Peyer's patch (tissue), 4 donors: Measurements from ENCODE around the gene MXD3. TPM values are rescaled to one million over a fixed set of nuclear protein-coding genes. Genes with fewer than 3 reads are reported as not detected.
A peak's percentile ranks its signal among the peaks of the same experiment; 100 is the strongest.

ENCODE experiments used
- DNase-seq, 3 donors: peaks; one replicate each; pipeline ENCODE4 v3.0.0-alpha.2; 2017 to 2019
- H3K27ac ChIP-seq, 4 donors: fragments of 200-600 bp; sonication (generic); one replicate each; pipeline ENCODE4 v1.5.1; 2016 to 2019
- H3K27me3 ChIP-seq, 2 donors: fragments of 200-600 bp; sonication (generic); one replicate each; pipeline ENCODE4 v1.5.1; 2019
- H3K36me3 ChIP-seq, 3 donors: fragments of 200-600 bp; sonication (generic); one replicate each; pipeline ENCODE4 v1.5.1; 2016 to 2019
- H3K4me1 ChIP-seq, 4 donors: fragments of 200-600 bp; sonication (generic); one replicate each; pipeline ENCODE4 v1.5.1; 2016 to 2019
- H3K4me3 ChIP-seq, 4 donors: fragments of 200-600 bp; sonication (generic); 1 replicate in 3 of 4; 2 replicates in 1 of 4; pipeline ENCODE4 v1.5.1; 2016 to 2019; ENCODE audit warnings: mild to moderate bottlenecking in 1 of 4
- H3K9me3 ChIP-seq, 4 donors: fragments of 200-600 bp; sonication (generic); one replicate each; pipeline ENCODE4 v1.5.1; 2016 to 2019; ENCODE audit warnings: mild to moderate bottlenecking in 1 of 4
- POLR2A ChIP-seq, 2 donors: fragments of 450-650 bp; IDR thresholded peaks; one replicate each; pipeline ENCODE4 v1.5.1; 2017; ENCODE audit warnings: antibody characterized with exemption in 2 of 2, mild to moderate bottlenecking in 2 of 2, moderate library complexity in 2 of 2
- total RNA-seq, 4 donors: library from RNA; depleted of rRNA; stranded (reverse); fragments of >200 nt; gene quantifications; one replicate each; pipeline ENCODE4 v1.1.0, GENCODE V29; 2016
- TF ChIP-seq, protein P1 (sequence below), 6 experiments: fragments of 450-650 bp in 4 of 6; fragments of 200-600 bp in 2 of 6; sonication (generic) in 1 of 6; IDR thresholded peaks; one replicate each; pipeline ENCODE4 v1.5.1; 2017 to 2019; ENCODE audit warnings: antibody characterized with exemption in 6 of 6, mild to moderate bottlenecking in 3 of 6, moderate library complexity in 1 of 6

MXD3 gene
- total RNA-seq, 4 donors from 2014 or later: 6.8 to 25.8 (median 18.5) TPM

DNA sequence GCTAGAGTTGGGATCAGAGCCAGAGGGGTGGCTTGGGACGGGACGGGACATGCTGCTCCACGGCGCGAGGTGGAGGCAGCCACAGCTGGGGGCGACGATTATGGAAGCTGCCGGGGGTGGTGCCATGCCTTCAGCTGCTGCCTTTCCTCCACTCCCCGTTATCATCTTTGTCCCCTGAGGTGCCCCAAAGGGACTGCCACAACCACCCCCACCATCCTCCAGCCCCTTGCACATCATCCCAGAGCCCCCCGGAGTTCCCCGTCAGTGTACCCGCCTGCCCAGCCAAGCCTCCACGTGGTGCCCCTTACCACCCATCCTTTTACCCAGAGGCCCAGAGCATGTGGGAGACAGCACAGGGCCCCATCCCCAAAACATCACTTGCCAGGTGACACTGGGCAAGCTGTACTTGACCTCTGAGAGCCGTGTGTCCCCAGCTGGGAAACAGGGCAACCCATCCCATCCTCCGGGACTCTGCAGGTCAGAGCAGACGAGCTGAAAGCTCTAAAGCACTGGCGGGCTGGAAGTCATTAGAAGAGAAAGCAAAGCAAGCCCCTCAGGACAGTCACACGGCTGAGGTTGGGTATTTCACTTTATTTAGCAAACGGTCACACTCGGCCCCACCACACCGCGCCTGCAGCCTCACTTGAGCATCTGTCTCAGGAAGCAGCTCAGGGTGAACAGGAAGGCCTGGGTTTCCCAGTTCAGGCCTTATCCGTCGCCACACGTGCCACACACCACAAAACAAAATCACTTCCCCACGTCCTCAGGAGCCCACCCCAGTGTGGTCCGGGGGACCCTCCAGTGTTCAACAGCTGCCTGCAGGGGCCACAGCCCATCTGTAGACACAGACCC is 19.5 kb upstream of the MXD3 start:
- TF ChIP-seq POLR2A (IDR thresholded peaks at IDR 0.05): no peak
- no peaks in the 10 kb centered on the region for H3K27me3 ChIP-seq
- no peak overlapping the region for H3K27ac ChIP-seq
- H3K9me3 ChIP-seq: no peaks in the 10 kb centered on the region
- no peak overlapping the region for H3K4me3 ChIP-seq
- H3K4me1 ChIP-seq: no peaks in the 10 kb centered on the region
- DNase-seq: peak in 1 of 3 donors; percentile 42
- H3K36me3 ChIP-seq: peaks cover 0 to 73% (median 0%) of the 10 kb centered on the region in 3 donors

GRCh38 chr5:177329883-177330282 is 18.2 kb upstream of the MXD3 start:
- H3K9me3 ChIP-seq: no peaks in the 10 kb centered on the region
- no peak for TF ChIP-seq POLR2A (IDR thresholded peaks at IDR 0.05)
- TF ChIP-seq, protein P1, sequence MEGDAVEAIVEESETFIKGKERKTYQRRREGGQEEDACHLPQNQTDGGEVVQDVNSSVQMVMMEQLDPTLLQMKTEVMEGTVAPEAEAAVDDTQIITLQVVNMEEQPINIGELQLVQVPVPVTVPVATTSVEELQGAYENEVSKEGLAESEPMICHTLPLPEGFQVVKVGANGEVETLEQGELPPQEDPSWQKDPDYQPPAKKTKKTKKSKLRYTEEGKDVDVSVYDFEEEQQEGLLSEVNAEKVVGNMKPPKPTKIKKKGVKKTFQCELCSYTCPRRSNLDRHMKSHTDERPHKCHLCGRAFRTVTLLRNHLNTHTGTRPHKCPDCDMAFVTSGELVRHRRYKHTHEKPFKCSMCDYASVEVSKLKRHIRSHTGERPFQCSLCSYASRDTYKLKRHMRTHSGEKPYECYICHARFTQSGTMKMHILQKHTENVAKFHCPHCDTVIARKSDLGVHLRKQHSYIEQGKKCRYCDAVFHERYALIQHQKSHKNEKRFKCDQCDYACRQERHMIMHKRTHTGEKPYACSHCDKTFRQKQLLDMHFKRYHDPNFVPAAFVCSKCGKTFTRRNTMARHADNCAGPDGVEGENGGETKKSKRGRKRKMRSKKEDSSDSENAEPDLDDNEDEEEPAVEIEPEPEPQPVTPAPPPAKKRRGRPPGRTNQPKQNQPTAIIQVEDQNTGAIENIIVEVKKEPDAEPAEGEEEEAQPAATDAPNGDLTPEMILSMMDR (IDR thresholded peaks at IDR 0.05): no peak
- H3K27ac ChIP-seq: no peak overlapping the region
- peak in 1 of 3 donors; percentile 25 for DNase-seq
- no peaks in the 10 kb centered on the region for H3K27me3 ChIP-seq
- H3K4me3 ChIP-seq: no peak overlapping the region
- H3K36me3 ChIP-seq: peaks cover 0 to 59% (median 0%) of the 10 kb centered on the region in 3 donors
- H3K4me1 ChIP-seq: peaks cover 0 to 7% (median 0%) of the 10 kb centered on the region in 4 donors

GRCh38 chr5:177328545-177329231 is 17.0 kb upstream of the MXD3 start:
- no peak for TF ChIP-seq POLR2A (IDR thresholded peaks at IDR 0.05)
- TF ChIP-seq, protein P1 (IDR thresholded peaks at IDR 0.05): no peak
- peak in 1 of 3 donors; percentile 9 for DNase-seq
- H3K27ac ChIP-seq: peak overlapping the region in 1 of 4 donors; percentile 3
- H3K4me1 ChIP-seq: peaks cover 0 to 7% (median 0%) of the 10 kb centered on the region in 4 donors
- no peaks in the 10 kb centered on the region for H3K9me3 ChIP-seq
- H3K36me3 ChIP-seq: peaks cover 0 to 47% (median 0%) of the 10 kb centered on the region in 3 donors
- no peaks in the 10 kb centered on the region for H3K27me3 ChIP-seq
- no peak overlapping the region for H3K4me3 ChIP-seq

DNA sequence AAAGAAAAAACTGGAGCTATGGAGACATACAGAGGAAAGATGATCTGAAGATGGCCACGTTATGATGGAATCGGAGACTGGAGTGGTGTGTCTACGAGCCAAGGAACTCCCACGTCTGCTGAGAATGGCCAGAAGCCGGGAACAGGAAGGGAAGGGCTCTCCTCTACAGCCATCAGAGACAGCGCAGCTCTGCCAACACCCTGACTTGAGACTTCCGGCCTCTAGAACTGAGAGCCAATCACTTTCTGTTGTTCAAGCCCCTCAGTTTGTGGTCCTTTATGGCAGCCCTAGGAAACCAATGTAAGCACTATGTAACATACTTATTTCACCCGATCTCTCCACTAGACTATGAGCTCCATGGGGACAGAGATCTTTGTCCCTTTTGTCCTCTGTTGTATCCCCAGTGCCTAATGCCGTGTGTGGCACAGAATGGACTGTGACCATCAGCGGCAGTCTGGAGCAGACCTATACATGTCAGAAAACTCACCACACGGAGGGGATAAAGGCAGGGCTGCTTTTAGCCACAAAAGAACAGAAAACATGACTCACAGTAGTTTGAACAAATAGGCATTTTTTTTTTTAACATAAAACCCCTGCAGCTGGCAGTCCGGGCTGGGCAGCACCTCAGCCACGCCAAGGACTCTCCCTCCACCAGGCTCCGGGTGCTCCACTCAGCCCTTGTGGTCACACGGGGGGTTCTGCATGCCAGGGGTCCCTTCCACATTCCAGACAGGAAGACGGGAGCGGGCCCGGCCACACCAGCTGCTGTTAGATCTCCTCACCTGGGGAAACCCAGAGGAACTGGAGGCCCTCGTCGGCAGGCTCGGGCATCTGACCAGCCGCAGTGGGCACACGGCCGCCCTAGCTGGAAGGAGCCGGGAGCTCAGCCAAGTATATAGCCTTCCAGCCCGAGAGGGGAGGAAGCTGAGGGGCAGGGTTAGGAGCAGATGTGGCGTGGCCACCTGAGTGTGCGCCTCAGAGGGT is 16.1 kb upstream of the MXD3 start:
- Histone ChIP-seq H3K9me3 (no peaks in the 10 kb centered on the region), H3K27ac (peak overlapping the region in 2 of 4 donors; percentile 3 to 37), H3K4me1 (peaks cover 0 to 7% (median 0%) of the 10 kb centered on the region in 4 donors), H3K4me3 (no peak overlapping the region), H3K27me3 (no peaks in the 10 kb centered on the region), H3K36me3 (peaks cover 0 to 39% (median 0%) of the 10 kb centered on the region in 3 donors)
- DNase-seq: peak in 1 of 3 donors; percentile 37
- no peak for TF ChIP-seq POLR2A (IDR thresholded peaks at IDR 0.05)
- TF ChIP-seq, protein P1 (IDR thresholded peaks at IDR 0.05): no peak

- Histone ChIP-seq H3K4me3 (no peak overlapping the region), H3K27me3 (no peaks in the 10 kb centered on the region), H3K9me3 (no peaks in the 10 kb centered on the region), H3K36me3 (peaks cover 0 to 20% (median 0%) of the 10 kb centered on the region in 3 donors), H3K4me1 (peaks cover 0 to 7% (median 0%) of the 10 kb centered on the region in 4 donors), H3K27ac (peak overlapping the region in 1 of 4 donors; percentile 45)
- peak in 1 of 3 donors; percentile 46 for DNase-seq
- TF ChIP-seq, protein P1 (IDR thresholded peaks at IDR 0.05): no peak
- no peak for TF ChIP-seq POLR2A (IDR thresholded peaks at IDR 0.05)
These were observed 14.2 kb upstream of the MXD3 start for GRCh38 chr5:177325868-177326381.
